HG03342 (cell line): ENCODE measurements around the gene DPEP2NB.
"Not testable (repeated sequence)": the region's sequence is repeated elsewhere in the genome, so short reads cannot be mapped to it uniquely, and the experiment has no call there.

Source experiments
- ATAC-seq: cut with Tn5 transposase; IDR thresholded peaks from one replicate; pipeline ENCODE4 v1.9.1; 2021; ENCODE audit warnings: mild to moderate bottlenecking, moderate library complexity; ENCODE audit not compliant: unreplicated experiment

Gene DPEP2NB

GRCh38 chr16:68015681-68016080 is at the start of gene DPEP2NB:
Gene DPEP2NB (minus strand): TSS chr16:68015911. CDS start chr16:68015770, 141 bp downstream.
- ATAC-seq = no peak

GRCh38 chr16:68064791-68065365 is 49.2 kb upstream of the DPEP2NB start:
- no peak for ATAC-seq

- no peak for ATAC-seq
Measured at GRCh38 chr16:68062910-68063393, 47.2 kb upstream of the DPEP2NB start.

GRCh38 chr16:68061396-68061795 is 45.7 kb upstream of the DPEP2NB start:
- no peak for ATAC-seq

- ATAC-seq = no peak
Measured at GRCh38 chr16:68059804-68060203, 44.1 kb upstream of the DPEP2NB start.

- ATAC-seq = no peak
Measured at GRCh38 chr16:68055395-68055794, 39.7 kb upstream of the DPEP2NB start.

GRCh38 chr16:68049449-68049848 is 33.7 kb upstream of the DPEP2NB start:
- no peak for ATAC-seq

- no peak for ATAC-seq
Measured at GRCh38 chr16:68047987-68048386, 32.3 kb upstream of the DPEP2NB start.

GRCh38 chr16:68046106-68046505 is 30.4 kb upstream of the DPEP2NB start:
- ATAC-seq = no peak

GRCh38 chr16:68041783-68042182 is 26.1 kb upstream of the DPEP2NB start:
- ATAC-seq = no peak

- peak; percentile 78 for ATAC-seq
Measured at GRCh38 chr16:68040506-68041288, 25.0 kb upstream of the DPEP2NB start.

GRCh38 chr16:68037841-68038597 is 22.3 kb upstream of the DPEP2NB start:
- ATAC-seq = no peak

GRCh38 chr16:68035227-68035626 is 19.5 kb upstream of the DPEP2NB start:
- ATAC-seq = no peak

- no peak for ATAC-seq
Measured at GRCh38 chr16:68033101-68033500, 17.4 kb upstream of the DPEP2NB start.

- ATAC-seq = no peak
Measured at GRCh38 chr16:68031951-68032350, 16.2 kb upstream of the DPEP2NB start.

- not testable (repeated sequence) for ATAC-seq
Measured at GRCh38 chr16:68030108-68030507, 14.4 kb upstream of the DPEP2NB start.

- ATAC-seq = no peak
Measured at GRCh38 chr16:68028996-68029395, 13.3 kb upstream of the DPEP2NB start.

GRCh38 chr16:68022728-68023537 is 7.2 kb upstream of the DPEP2NB start, which contains the start of the genes DDX28 and DUS2:
Gene DDX28 (minus strand): TSS chr16:68023232. CDS start chr16:68023202, 30 bp downstream.
Gene DUS2 (plus strand): TSS chr16:68023284. CDS start chr16:68038024, 14,740 bp downstream.
- peak; percentile 66 for ATAC-seq

GRCh38 chr16:68022278-68022727 is 6.6 kb upstream of the DPEP2NB start:
- ATAC-seq = no peak

GRCh38 chr16:68021490-68021889 is 5.8 kb upstream of the DPEP2NB start:
- no peak for ATAC-seq
